AML-193 (cell line): Measurements from ENCODE around the gene FASTK.
"Not testable (repeated sequence)": the region's sequence is repeated elsewhere in the genome, so short reads cannot be mapped to it uniquely, and the experiment has no call there.

Source experiments
- DNase-seq, 2 experiments: peaks; one replicate each; lab custom pipeline; 2025; lab: John Stamatoyannopoulos, UW

Gene FASTK

GRCh38 chr7:151047976-151048815 is 32.4 kb downstream of the FASTK start, which contains the start of gene ASIC3:
TSS of gene ASIC3 (plus strand) at chr7:151048531. CDS start at chr7:151048886, 355 bp downstream.
- DNase-seq: no peak

- DNase-seq: no peak
Measured at GRCh38 chr7:151046603-151047573, 33.7 kb downstream of the FASTK start.

GRCh38 chr7:151045967-151046366 is 34.6 kb downstream of the FASTK start:
- no peak for DNase-seq

GRCh38 chr7:151045262-151045661 is 35.3 kb downstream of the FASTK start:
- no peak for DNase-seq

- DNase-seq: no peak
Measured at GRCh38 chr7:151043959-151044358, 36.6 kb downstream of the FASTK start.

- DNase-seq: not testable (repeated sequence)
Measured at GRCh38 chr7:151043449-151043848, 37.2 kb downstream of the FASTK start.

GRCh38 chr7:151040616-151041375 is 39.8 kb downstream of the FASTK start:
- no peak for DNase-seq

GRCh38 chr7:151039850-151040548 is 40.6 kb downstream of the FASTK start:
- no peak for DNase-seq

GRCh38 chr7:151038951-151039849 is 41.4 kb downstream of the FASTK start:
- peak; percentile 51 to 55 for DNase-seq

GRCh38 chr7:151035902-151036301 is 44.7 kb downstream of the FASTK start:
- DNase-seq: no peak

GRCh38 chr7:151035026-151035717 is 45.4 kb downstream of the FASTK start:
- DNase-seq: no peak

GRCh38 chr7:151034312-151035025 is 46.1 kb downstream of the FASTK start:
- no peak for DNase-seq

- no peak for DNase-seq
Measured at GRCh38 chr7:151033864-151034249, 46.8 kb downstream of the FASTK start.

- peak in 1 of 2 experiments; percentile 2 for DNase-seq
Measured at GRCh38 chr7:151032936-151033863, 47.4 kb downstream of the FASTK start.

- no peak for DNase-seq
Measured at GRCh38 chr7:151031011-151031410, 49.6 kb downstream of the FASTK start.

- no peak for DNase-seq
Measured at GRCh38 chr7:151028948-151029501, 51.6 kb downstream of the FASTK start.
